A673 (cell line): ENCODE data around the gene CES3. TPM values are rescaled to one million over a fixed set of nuclear protein-coding genes. Genes with fewer than 3 reads are reported as not detected.
A peak's percentile ranks its signal among the peaks of the same experiment; 100 is the strongest.
"Not testable (repeated sequence)": the region's sequence is repeated elsewhere in the genome, so short reads cannot be mapped to it uniquely, and the experiment has no call there.

Experiments used
- BruUV-seq: library from RNA; stranded (reverse); fragments of 400-500 nt; replicated peaks from 2 replicates; lab custom pipeline; 2021; lab: Mats Ljungman, UMichigan
- CTCF ChIA-PET: fragments of 300-600 bp; sonication (Branson Sonifier 250); formaldehyde crosslinking; loops from one replicate; lab custom pipeline; 2022; ENCODE audit warnings: antibody characterized with exemption; lab: Charles Lee
- POLR2A ChIA-PET: fragments of 300-600 bp; sonication (Branson Sonifier 250); formaldehyde crosslinking; loops from one replicate; lab custom pipeline; 2022; ENCODE audit warnings: antibody characterized with exemption; ENCODE audit not compliant: low non-redundant PET; lab: Charles Lee
- DNase-seq: peaks from one replicate; pipeline ENCODE4 v3.0.0-alpha.2; 2015; ENCODE audit warnings: low spot score
- H3K27ac ChIP-seq: fragments of 200-600 bp; sonication (generic); 2 replicates; pipeline ENCODE4 v1.5.1; 2016; ENCODE audit warnings: mixed run types, low read depth, mild to moderate bottlenecking, mixed read lengths, antibody characterized with exemption, low read length; ENCODE audit not compliant: poor library complexity, severe bottlenecking
- H3K27me3 ChIP-seq: fragments of 200-600 bp; sonication (generic); replicated peaks from 2 replicates; pipeline ENCODE4 v1.6.1; 2017; ENCODE audit warnings: mixed run types, low read depth, mild to moderate bottlenecking, mixed read lengths, antibody characterized with exemption, low read length; ENCODE audit not compliant: insufficient read depth, poor library complexity
- H3K36me3 ChIP-seq: fragments of 200-600 bp; sonication (generic); 2 replicates; pipeline ENCODE4 v1.6.1; 2016; ENCODE audit warnings: mixed run types, mild to moderate bottlenecking, mixed read lengths, antibody characterized with exemption, low read length; ENCODE audit not compliant: insufficient read depth, poor library complexity, severe bottlenecking
- H3K4me1 ChIP-seq: fragments of 200-600 bp; sonication (generic); 2 replicates; pipeline ENCODE4 v1.6.1; 2017; ENCODE audit warnings: mixed run types, mild to moderate bottlenecking, mixed read lengths, antibody characterized with exemption, low read length; ENCODE audit not compliant: insufficient read depth, poor library complexity, severe bottlenecking
- H3K4me3 ChIP-seq: fragments of 200-600 bp; sonication (generic); 2 replicates; pipeline ENCODE4 v1.5.1; 2016; ENCODE audit warnings: low read depth, mixed run types, mild to moderate bottlenecking, mixed read lengths, low read length; ENCODE audit not compliant: poor library complexity, severe bottlenecking
- H3K9me3 ChIP-seq: fragments of 200-600 bp; sonication (generic); 2 replicates; pipeline ENCODE4 v1.6.1; 2016; ENCODE audit warnings: mixed run types, low read depth, mild to moderate bottlenecking, mixed read lengths, antibody characterized with exemption, low read length; ENCODE audit not compliant: poor library complexity, severe bottlenecking
- CTCF ChIP-seq: fragments of 300-800, 200-600 bp; sonication (generic); conservative IDR thresholded peaks from 2 replicates; pipeline ENCODE4 v1.5.1; 2017; ENCODE audit warnings: low read depth, mild to moderate bottlenecking, antibody characterized with exemption, low read length, moderate library complexity, mixed read lengths
- EZH2 ChIP-seq: fragments of 200-600 bp; sonication (generic); IDR thresholded peaks from 2 replicates; pipeline ENCODE4 v1.6.1; 2017; ENCODE audit warnings: borderline replicate concordance, low read depth, mild to moderate bottlenecking, mixed read lengths, antibody characterized with exemption, low read length; ENCODE audit not compliant: poor library complexity, severe bottlenecking
- intact Hi-C: fragments of 100-400 bp; cut with micrococcal nuclease; formaldehyde crosslinking; loops from one replicate; pipeline ENCODE4 v1.10.0; 2022; ENCODE audit not compliant: unreplicated experiment
- total RNA-seq: library from RNA; stranded (reverse); gene quantifications from 2 replicates; pipeline ENCODE4 v1.2.3, GENCODE V29; 2021

CES3 gene
- total RNA-seq, 1 experiment from 2014 or later: 3.9 TPM

- DNase-seq: no peak
- no peaks in the 10 kb centered on the region for H3K27me3 ChIP-seq
- ChIA-PET POLR2A (no interaction called here), CTCF (interaction anchor here (1.2 kb wide), 1 partner anchor 8 kb away, joined by 3 read pairs; the partner anchor contains the start of gene CES3)
- H3K4me1 ChIP-seq: no peaks in the 10 kb centered on the region
- TF ChIP-seq EZH2 (no peak), CTCF (no peak)
- no TSS peak for BruUV-seq
- no peak overlapping the region for H3K4me3 ChIP-seq
- peaks cover 7% of the 10 kb centered on the region for H3K9me3 ChIP-seq
- H3K36me3 ChIP-seq: no peaks in the 10 kb centered on the region
- intact Hi-C loops: loop anchor here (5.0 kb wide), 2 partner anchors 60 to 445 kb away; no protein-coding TSS in a partner anchor
- H3K27ac ChIP-seq: no peak overlapping the region
These were observed 8.5 kb upstream of the CES3 start for GRCh38 chr16:66952430-66953110.

GRCh38 chr16:66953462-66954096 lies 7.5 kb upstream of the CES3 start:
- Histone ChIP-seq H3K4me1 (no peaks in the 10 kb centered on the region), H3K36me3 (no peaks in the 10 kb centered on the region), H3K9me3 (peaks cover 7% of the 10 kb centered on the region), H3K27ac (no peak overlapping the region), H3K27me3 (no peaks in the 10 kb centered on the region), H3K4me3 (no peak overlapping the region)
- ChIA-PET CTCF (interaction anchor here (0.6 to 1.3 kb wide), 5 partner anchors 182 to 1052 kb away, joined by 3 to 14 read pairs (median 3); no protein-coding TSS in a partner anchor), POLR2A (interaction anchor here (0.6 kb wide), 2 partner anchors 53 to 261 kb away, joined by 3 read pairs; no protein-coding TSS in a partner anchor)
- intact Hi-C loops: loop anchor here (2.0 to 5.0 kb wide), 3 partner anchors 59 to 444 kb away; partner anchors contain the start of gene MATCAP1
- BruUV-seq: no TSS peak
- TF ChIP-seq EZH2 (no peak), CTCF (no peak)
- DNase-seq: no peak

- Histone ChIP-seq H3K9me3 (peaks cover 7% of the 10 kb centered on the region), H3K4me1 (no peaks in the 10 kb centered on the region), H3K27ac (no peak overlapping the region), H3K27me3 (no peaks in the 10 kb centered on the region), H3K36me3 (no peaks in the 10 kb centered on the region), H3K4me3 (no peak overlapping the region)
- BruUV-seq: no TSS peak
- TF ChIP-seq EZH2 (no peak), CTCF (peak; percentile 90)
- intact Hi-C loops: loop anchor here (2.0 to 5.0 kb wide), 3 partner anchors 58 to 443 kb away; partner anchors contain the start of gene MATCAP1
- ChIA-PET CTCF (interaction anchor here (0.6 to 1.3 kb wide), 5 partner anchors 181 to 1052 kb away, joined by 3 to 14 read pairs (median 3); no protein-coding TSS in a partner anchor), POLR2A (interaction anchor here (0.6 kb wide), 2 partner anchors 53 to 260 kb away, joined by 3 read pairs; no protein-coding TSS in a partner anchor)
- DNase-seq: peak; percentile 87
These were observed 6.9 kb upstream of the CES3 start for GRCh38 chr16:66954097-66954659.

GRCh38 chr16:66955363-66956153 lies 5.5 kb upstream of the CES3 start:
- BruUV-seq, POLR2A ChIA-PET: not testable (repeated sequence)

More at GRCh38 chr16:66955363-66956153, 5.5 kb upstream of the CES3 start:
- H3K27ac ChIP-seq, CTCF ChIA-PET, H3K4me1 ChIP-seq, H3K4me3 ChIP-seq, H3K27me3 ChIP-seq, H3K36me3 ChIP-seq, DNase-seq, H3K9me3 ChIP-seq: not testable (repeated sequence)
- intact Hi-C loops: loop anchor here (2.0 to 5.0 kb wide), 2 partner anchors 197 to 227 kb away; partner anchors contain the start of genes B3GNT9 and MATCAP1
